ENCODE measurements around the gene ADORA3. TPM values are rescaled to one million over a fixed set of nuclear protein-coding genes. Genes with fewer than 3 reads are reported as not detected.

The ADORA3 gene
- total RNA-seq, 2 donors from 2014 or later: 1.6 to 3.6 TPM

- no peak overlapping the region for H3K4me3 ChIP-seq
- TF ChIP-seq POLR2A (IDR thresholded peaks at IDR 0.05): no peak
- TF ChIP-seq, protein P1, sequence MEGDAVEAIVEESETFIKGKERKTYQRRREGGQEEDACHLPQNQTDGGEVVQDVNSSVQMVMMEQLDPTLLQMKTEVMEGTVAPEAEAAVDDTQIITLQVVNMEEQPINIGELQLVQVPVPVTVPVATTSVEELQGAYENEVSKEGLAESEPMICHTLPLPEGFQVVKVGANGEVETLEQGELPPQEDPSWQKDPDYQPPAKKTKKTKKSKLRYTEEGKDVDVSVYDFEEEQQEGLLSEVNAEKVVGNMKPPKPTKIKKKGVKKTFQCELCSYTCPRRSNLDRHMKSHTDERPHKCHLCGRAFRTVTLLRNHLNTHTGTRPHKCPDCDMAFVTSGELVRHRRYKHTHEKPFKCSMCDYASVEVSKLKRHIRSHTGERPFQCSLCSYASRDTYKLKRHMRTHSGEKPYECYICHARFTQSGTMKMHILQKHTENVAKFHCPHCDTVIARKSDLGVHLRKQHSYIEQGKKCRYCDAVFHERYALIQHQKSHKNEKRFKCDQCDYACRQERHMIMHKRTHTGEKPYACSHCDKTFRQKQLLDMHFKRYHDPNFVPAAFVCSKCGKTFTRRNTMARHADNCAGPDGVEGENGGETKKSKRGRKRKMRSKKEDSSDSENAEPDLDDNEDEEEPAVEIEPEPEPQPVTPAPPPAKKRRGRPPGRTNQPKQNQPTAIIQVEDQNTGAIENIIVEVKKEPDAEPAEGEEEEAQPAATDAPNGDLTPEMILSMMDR (IDR thresholded peaks at IDR 0.05): no peak
- H3K4me1 ChIP-seq: peaks cover 28% of the 10 kb centered on the region
- WGBS, 2 donors: 0% methylated on average over 1 of the region's 1 CpG
- no peak for ATAC-seq
- no peak overlapping the region for H3K27ac ChIP-seq
- H3K36me3 ChIP-seq (replicated peaks in 1 of 2; ENCODE audit: insufficient read depth in 1 of 2, low read depth in 2 of 2): no peaks in the 10 kb centered on the region
- H3K9me3 ChIP-seq: no peaks in the 10 kb centered on the region
- H3K27me3 ChIP-seq: no peaks in the 10 kb centered on the region
- intact Hi-C loops (cut with DNase I): no loop called here
- no peak for DNase-seq
Measured at GRCh38 chr1:111466480-111466879, 37.0 kb downstream of the ADORA3 start.

DNA sequence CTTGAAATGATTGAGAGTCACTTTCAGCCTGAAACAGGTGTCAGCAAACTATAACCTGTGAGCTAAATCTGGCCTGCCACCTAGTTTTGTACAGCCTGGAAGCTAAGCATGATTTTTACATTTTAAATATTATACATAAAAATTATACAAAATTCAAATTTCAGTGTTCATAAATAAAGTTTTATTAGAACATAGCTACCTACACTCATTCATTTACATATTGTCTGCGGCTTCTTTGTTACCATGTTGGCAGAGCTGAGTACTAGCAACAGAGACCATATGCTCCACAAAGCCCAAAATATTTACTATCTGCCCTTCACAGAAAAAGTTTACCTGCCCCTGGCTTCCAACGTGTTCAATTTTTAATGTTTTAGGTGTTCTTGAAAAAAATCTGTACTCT is 37.7 kb downstream of the ADORA3 start:
- H3K36me3 ChIP-seq (replicated peaks in 1 of 2; ENCODE audit: insufficient read depth in 1 of 2, low read depth in 2 of 2): peaks cover 0 to 5% of the 10 kb centered on the region in 2 donors

DNA sequence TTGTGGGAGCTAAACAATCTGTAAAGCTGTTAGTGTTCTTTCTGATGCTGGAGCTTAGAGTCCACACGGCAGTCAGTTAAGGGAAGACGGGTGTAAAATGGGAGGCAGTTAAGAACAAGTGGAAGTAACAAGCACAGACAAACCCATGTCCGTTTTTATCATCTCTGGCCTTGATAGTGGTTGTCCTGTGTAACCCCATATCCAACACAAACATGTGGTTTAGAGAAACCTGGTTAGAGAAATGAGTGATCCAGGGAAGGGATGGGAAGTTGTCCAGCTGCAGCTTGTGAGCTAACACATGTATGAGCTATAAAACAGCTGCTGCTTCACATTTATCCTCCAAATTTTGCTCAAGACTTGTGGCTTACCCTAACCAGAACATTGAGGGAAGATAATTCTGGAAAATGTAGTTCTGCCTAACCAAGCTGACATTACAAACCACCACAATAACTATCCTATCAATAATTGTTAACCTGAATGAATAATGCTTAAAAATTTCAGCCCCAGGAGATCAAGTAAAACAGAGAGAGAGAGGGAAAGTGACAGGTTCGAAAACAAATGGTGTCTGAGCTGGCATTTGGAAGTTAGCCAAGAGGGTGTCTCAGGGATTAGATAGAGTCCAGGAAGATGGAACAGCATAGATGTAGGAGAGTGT is 40.3 kb downstream of the ADORA3 start:
- Histone ChIP-seq H3K4me3 (no peak overlapping the region), H3K36me3 (replicated peaks in 1 of 2; ENCODE audit: insufficient read depth in 1 of 2, low read depth in 2 of 2) (peaks cover 0 to 17% of the 10 kb centered on the region in 2 donors), H3K4me1 (peaks cover 27% of the 10 kb centered on the region), H3K27me3 (no peaks in the 10 kb centered on the region), H3K9me3 (no peaks in the 10 kb centered on the region), H3K27ac (peak overlapping the region; percentile 1 to 65 (median 22))
- DNase-seq: peak; percentile 42 to 77 (median 63)
- TF ChIP-seq POLR2A (IDR thresholded peaks at IDR 0.05): no peak
- TF ChIP-seq, protein P1 (IDR thresholded peaks at IDR 0.05): no peak
- 32 to 36% methylated on average over 4 of the region's 4 CpGs for WGBS, 2 donors
- ATAC-seq: peak; percentile 45
- intact Hi-C loops (cut with DNase I): no loop called here

More for the DNA sequence above, 37.7 kb downstream of the ADORA3 start:
- H3K4me3 ChIP-seq: no peak overlapping the region
- no peak for ATAC-seq
- DNase-seq: no peak
- no peak overlapping the region for H3K27ac ChIP-seq
- 95 to 97% methylated on average over 2 of the region's 2 CpGs for WGBS, 2 donors
- TF ChIP-seq, protein P1 (IDR thresholded peaks at IDR 0.05): no peak
- TF ChIP-seq POLR2A (IDR thresholded peaks at IDR 0.05): no peak
- H3K4me1 ChIP-seq: peaks cover 28% of the 10 kb centered on the region
- H3K9me3 ChIP-seq: no peaks in the 10 kb centered on the region
- intact Hi-C loops (cut with DNase I): no loop called here
- H3K27me3 ChIP-seq: no peaks in the 10 kb centered on the region

- peaks cover 21% of the 10 kb centered on the region for H3K4me1 ChIP-seq
- 41 to 56% methylated on average over 4 of the region's 4 CpGs for WGBS, 2 donors
- ATAC-seq (no peak), DNase-seq (no peak)
- no peak overlapping the region for H3K4me3 ChIP-seq
- TF ChIP-seq POLR2A (IDR thresholded peaks at IDR 0.05): no peak
- TF ChIP-seq, protein P1 (IDR thresholded peaks at IDR 0.05): no peak
- H3K27ac ChIP-seq: peak overlapping the region in 2 of 4 donors; percentile 1 to 65
- intact Hi-C loops (cut with DNase I): no loop called here
- H3K27me3 ChIP-seq: no peaks in the 10 kb centered on the region
- no peaks in the 10 kb centered on the region for H3K9me3 ChIP-seq
- H3K36me3 ChIP-seq (replicated peaks in 1 of 2; ENCODE audit: insufficient read depth in 1 of 2, low read depth in 2 of 2): peaks cover 0 to 23% of the 10 kb centered on the region in 2 donors
Measured at GRCh38 chr1:111462370-111463028, 40.9 kb downstream of the ADORA3 start.
